Tongue (tissue), 3 donors: Measurements from ENCODE around the gene EIF4EBP3. TPM values are rescaled to one million over a fixed set of nuclear protein-coding genes. Genes with fewer than 3 reads are reported as not detected.
"Not testable (repeated sequence)": the region's sequence is repeated elsewhere in the genome, so short reads cannot be mapped to it uniquely, and the experiment has no call there.

ENCODE experiments used
- DNase-seq: peaks from one replicate; pipeline ENCODE4 v3.0.0-alpha.2; 2015
- small RNA-seq: library from RNA; depleted of rRNA; stranded (forward); fragments of <200 nt; gene quantifications from one replicate; pipeline ENCODE3, GENCODE V24; 2014; ENCODE audit warnings: low replicate concordance
- total RNA-seq: library from RNA; depleted of rRNA; stranded (reverse); fragments of >200 nt; gene quantifications from one replicate; pipeline ENCODE4 v1.2.3, GENCODE V29; 2014

Gene EIF4EBP3
- total RNA-seq, 1 donor from 2014 or later = not detected

DNA sequence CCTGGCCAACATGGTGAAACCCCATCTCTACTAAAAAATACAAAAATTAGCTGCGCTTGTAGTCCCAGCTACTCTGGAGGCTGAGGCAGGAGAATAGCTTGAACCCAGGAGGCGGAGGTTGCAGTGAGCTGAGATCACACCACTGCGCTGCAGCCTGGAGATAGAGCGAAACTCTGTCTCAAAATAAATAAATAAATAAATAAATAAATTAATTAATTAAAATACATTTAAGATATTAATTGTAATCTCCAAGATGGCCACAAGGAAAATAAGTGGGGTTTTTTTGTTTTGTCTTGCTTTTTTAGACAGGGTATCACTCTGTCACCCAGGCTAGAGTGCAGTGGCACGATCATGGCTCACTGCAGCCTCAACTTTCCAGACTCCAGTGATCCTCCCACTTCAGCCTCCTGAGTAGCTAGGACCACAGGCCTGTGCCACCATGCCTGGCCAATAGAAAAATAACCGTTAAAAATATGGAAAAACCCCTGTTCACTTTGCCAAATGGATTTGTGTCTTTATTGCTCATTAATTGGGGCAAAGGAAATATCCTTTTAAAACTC lies 31.8 kb downstream of the EIF4EBP3 start:
- not testable (repeated sequence) for DNase-seq

GRCh38 chr5:140587495-140587894 lies 40.0 kb downstream of the EIF4EBP3 start:
- no peak for DNase-seq

DNA sequence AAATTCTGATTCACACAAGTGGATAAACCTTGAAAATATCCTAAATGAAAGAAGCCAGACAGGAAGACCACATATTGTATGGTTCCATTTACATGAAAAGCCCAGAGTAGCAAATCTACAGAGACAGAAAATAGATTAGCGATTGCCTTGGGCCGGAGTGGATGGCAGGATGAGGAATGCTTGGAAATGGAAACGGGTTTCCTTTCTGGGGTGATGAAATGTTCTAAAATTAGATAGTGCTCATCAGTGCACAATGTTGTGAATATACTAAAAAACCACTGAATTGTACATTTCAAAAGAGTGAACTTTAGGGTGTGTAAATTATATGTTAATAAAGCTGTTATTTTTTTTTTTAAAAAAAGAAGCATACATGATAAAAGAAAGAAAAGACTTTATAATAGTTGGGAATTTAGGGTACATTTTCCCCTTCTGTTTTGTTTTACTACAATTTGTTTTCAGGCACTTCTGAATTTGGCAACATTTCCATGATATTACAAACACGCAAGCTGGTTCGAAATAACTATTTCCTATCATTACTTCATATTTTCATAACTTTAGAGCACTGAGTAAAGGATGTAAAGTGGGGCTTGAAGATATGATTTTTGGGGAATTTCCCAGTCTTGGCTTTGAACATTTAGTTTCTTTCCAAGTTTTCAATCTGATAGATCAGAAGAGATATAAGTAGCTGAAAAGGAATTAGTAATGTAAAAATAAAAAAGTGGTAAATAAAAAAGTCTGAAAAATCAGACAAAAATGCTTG lies 41.0 kb downstream of the EIF4EBP3 start:
- DNase-seq = no peak

DNA sequence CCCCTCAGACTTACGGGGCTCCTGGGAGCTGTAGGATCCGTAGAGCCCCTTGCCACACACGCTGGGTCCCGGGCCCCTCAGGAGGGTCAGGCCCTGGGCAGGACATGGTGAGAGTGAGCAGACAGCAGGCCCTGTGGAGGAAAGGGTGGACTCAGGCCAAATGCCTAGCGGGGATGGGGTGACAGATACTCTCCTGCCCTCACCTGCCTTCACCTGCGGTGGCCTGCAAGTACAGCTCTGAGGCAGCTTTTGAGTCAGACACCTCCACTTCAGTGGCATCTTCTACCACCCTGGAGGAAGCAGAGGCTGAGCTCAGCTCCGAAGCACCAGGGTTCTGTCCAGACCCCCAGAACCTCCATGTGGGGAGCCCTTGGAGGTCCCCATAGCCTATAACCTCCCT lies 43.4 kb downstream of the EIF4EBP3 start:
- DNase-seq = no peak

- DNase-seq = no peak
These were observed 44.4 kb downstream of the EIF4EBP3 start for GRCh38 chr5:140591747-140592372.

DNA sequence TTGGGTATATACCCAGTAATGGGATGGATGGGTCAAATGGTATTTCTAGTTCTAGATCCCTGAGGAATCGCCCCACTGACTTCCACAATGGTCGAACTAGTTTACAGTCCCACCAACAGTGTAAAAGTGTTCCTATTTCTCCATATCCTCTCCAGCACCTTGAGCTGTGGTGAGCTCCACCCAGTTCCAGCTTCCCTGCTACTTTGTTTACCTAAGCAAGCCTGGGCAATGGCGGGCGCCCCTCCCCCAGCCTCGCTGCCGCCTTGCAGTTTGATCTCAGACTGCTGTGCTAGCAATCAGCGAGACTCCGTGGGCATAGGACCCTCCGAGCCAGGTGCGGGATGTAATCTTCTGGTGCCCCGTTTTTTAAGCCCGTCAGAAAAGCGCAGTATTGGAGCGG lies 45.6 kb downstream of the EIF4EBP3 start:
- not testable (repeated sequence) for DNase-seq

DNA sequence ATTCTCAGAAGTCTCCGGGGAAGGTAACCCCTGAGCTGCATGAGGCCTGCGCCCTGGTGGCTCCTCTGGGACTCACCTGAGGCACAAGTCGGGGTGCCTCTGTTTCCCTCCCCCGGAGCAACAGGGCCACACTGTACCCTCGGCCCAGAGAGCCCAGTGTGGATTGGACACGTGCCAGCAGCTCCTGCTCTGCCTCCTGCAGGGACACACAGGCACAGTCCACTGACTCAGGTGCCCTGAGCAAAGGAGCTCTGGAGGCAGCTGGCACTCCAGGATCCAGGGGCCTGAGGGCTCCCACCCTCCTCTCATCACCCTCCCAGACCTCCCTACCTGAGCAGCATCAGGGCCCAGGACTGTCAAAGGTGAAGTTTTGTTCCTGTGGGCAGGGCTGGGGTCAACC lies 46.7 kb downstream of the EIF4EBP3 start:
- no peak for DNase-seq

GRCh38 chr5:140595538-140596300 lies 48.3 kb downstream of the EIF4EBP3 start:
- DNase-seq = peak; percentile 35

GRCh38 chr5:140596321-140596741 lies 48.9 kb downstream of the EIF4EBP3 start:
- no peak for DNase-seq

DNA sequence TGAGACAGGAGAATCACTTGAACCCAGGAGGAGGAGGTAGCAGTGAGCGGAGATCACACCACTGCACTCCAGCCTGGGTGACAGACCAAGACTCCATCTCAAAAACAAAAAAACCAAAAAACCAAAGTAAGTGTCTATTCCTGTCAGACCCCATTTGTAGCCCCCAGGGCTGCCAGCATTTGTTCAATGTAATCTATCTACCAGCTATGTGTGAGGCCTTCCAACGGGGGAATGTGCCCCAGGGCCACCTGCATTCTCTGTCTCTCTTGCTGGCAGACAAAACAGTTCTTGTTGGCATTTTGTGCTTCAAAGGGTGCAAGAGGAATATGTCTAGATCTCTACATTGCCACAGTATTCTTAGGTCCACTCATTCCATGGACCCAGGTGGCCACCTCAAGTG lies 51.4 kb downstream of the EIF4EBP3 start:
- DNase-seq = no peak

Small RNA genes within 50 kb of the gene (small RNA-seq; reads per million reads assigned to genes)
- gene RF00279 (not detected), gene RF00443 (not detected)

Other genes starting within 250 kb of the EIF4EBP3 start
- gene PFDN1, start 244.6 kb upstream of the EIF4EBP3 start, total RNA-seq = 64.2 TPM
- 18.6 TPM for gene HBEGF, start 201.1 kb upstream of the EIF4EBP3 start, total RNA-seq
- gene SLC4A9, start 187.5 kb upstream of the EIF4EBP3 start, total RNA-seq = 1.6 TPM
- 121 TPM for gene ANKHD1, start 145.8 kb upstream of the EIF4EBP3 start, total RNA-seq
- 18.9 TPM for gene SRA1, start 9.8 kb downstream of the EIF4EBP3 start, total RNA-seq
- 32.6 TPM for gene APBB3, start 16.9 kb downstream of the EIF4EBP3 start, total RNA-seq
- 9.7 TPM for gene SLC35A4, start 17.2 kb downstream of the EIF4EBP3 start, total RNA-seq
- gene CD14, start 85.5 kb downstream of the EIF4EBP3 start, total RNA-seq = 15.7 TPM
- 17.8 TPM for gene TMCO6, start 91.8 kb downstream of the EIF4EBP3 start, total RNA-seq
- 27.7 TPM for gene NDUFA2, start 100.0 kb downstream of the EIF4EBP3 start, total RNA-seq
- 93.7 TPM for gene IK, start 100.2 kb downstream of the EIF4EBP3 start, total RNA-seq
- 16.9 TPM for gene WDR55, start 117.2 kb downstream of the EIF4EBP3 start, total RNA-seq
- not detected for gene DND1, start 125.9 kb downstream of the EIF4EBP3 start, total RNA-seq
- gene HARS1, start 143.7 kb downstream of the EIF4EBP3 start, total RNA-seq = 42.1 TPM
- gene HARS2, start 143.8 kb downstream of the EIF4EBP3 start, total RNA-seq = 24.8 TPM
- gene ZMAT2, start 152.8 kb downstream of the EIF4EBP3 start, total RNA-seq = 27.5 TPM
- not detected for gene PCDHA1, start 238.5 kb downstream of the EIF4EBP3 start, total RNA-seq
- gene PCDHA2, start 247.2 kb downstream of the EIF4EBP3 start, total RNA-seq = 0.72 TPM